NCI-H1694 treated with DMSO at 0.1 percent for 48 hours (cell line): ENCODE measurements around the gene KCMF1.

Experiments used
- DNase-seq: peaks from one replicate; lab custom pipeline; 2025; lab: John Stamatoyannopoulos, UW

KCMF1 gene

GRCh38 chr2:84986018-84986417 lies 15.1 kb downstream of the KCMF1 start:
- no peak for DNase-seq

GRCh38 chr2:84989422-84989821 lies 18.5 kb downstream of the KCMF1 start:
- DNase-seq = no peak

GRCh38 chr2:84989927-84990326 lies 19.0 kb downstream of the KCMF1 start:
- DNase-seq = no peak

GRCh38 chr2:84991404-84992160 lies 20.6 kb downstream of the KCMF1 start:
- no peak for DNase-seq

- no peak for DNase-seq
Observed at GRCh38 chr2:84995826-84996225, 24.9 kb downstream of the KCMF1 start.

GRCh38 chr2:84996909-84997308 lies 25.9 kb downstream of the KCMF1 start:
- DNase-seq = no peak

- no peak for DNase-seq
Observed at GRCh38 chr2:84999553-84999955, 28.6 kb downstream of the KCMF1 start.

GRCh38 chr2:85001595-85001994 lies 30.6 kb downstream of the KCMF1 start:
- DNase-seq = no peak

GRCh38 chr2:85002534-85002933 lies 31.6 kb downstream of the KCMF1 start:
- no peak for DNase-seq

GRCh38 chr2:85008252-85008651 lies 37.3 kb downstream of the KCMF1 start:
- no peak for DNase-seq

- DNase-seq = no peak
Observed at GRCh38 chr2:85009019-85009618, 38.2 kb downstream of the KCMF1 start.

GRCh38 chr2:85010404-85010803 lies 39.4 kb downstream of the KCMF1 start:
- DNase-seq = no peak

- no peak for DNase-seq
Observed at GRCh38 chr2:85011098-85011497, 40.1 kb downstream of the KCMF1 start.

GRCh38 chr2:85011747-85012146 lies 40.8 kb downstream of the KCMF1 start:
- DNase-seq = no peak

- DNase-seq = no peak
Observed at GRCh38 chr2:85012431-85012830, 41.5 kb downstream of the KCMF1 start.

- DNase-seq = no peak
Observed at GRCh38 chr2:85012855-85013254, 41.9 kb downstream of the KCMF1 start.

GRCh38 chr2:85015653-85016360 lies 44.8 kb downstream of the KCMF1 start:
- no peak for DNase-seq

- DNase-seq = no peak
Observed at GRCh38 chr2:85016446-85016845, 45.5 kb downstream of the KCMF1 start.

- DNase-seq = peak; percentile 32
Observed at GRCh38 chr2:85017411-85018048, 46.6 kb downstream of the KCMF1 start.

- no peak for DNase-seq
Observed at GRCh38 chr2:85018049-85018447, 47.1 kb downstream of the KCMF1 start.

- DNase-seq = no peak
Observed at GRCh38 chr2:85019121-85019520, 48.2 kb downstream of the KCMF1 start.

- DNase-seq = no peak
Observed at GRCh38 chr2:85022232-85022631, 51.3 kb downstream of the KCMF1 start.
